Immature natural killer cell (primary cell): ENCODE data around the gene FGA. TPM values are rescaled to one million over a fixed set of nuclear protein-coding genes. Genes with fewer than 3 reads are reported as not detected.
A peak's percentile ranks its signal among the peaks of the same experiment; 100 is the strongest.

ENCODE experiments used
- DNase-seq, 3 donors: peaks; one replicate each; pipeline ENCODE4 v3.0.0; 2022; ENCODE audit warnings: mixed read lengths in 1 of 3
- H3K27ac Mint-ChIP-seq, 6 donors: one replicate each; pipeline ENCODE4 v1.8.0; 2020; ENCODE audit warnings: mixed read lengths in 6 of 6, mild to moderate bottlenecking in 5 of 6, inconsistent platforms in 4 of 6, moderate library complexity in 3 of 6
- H3K27me3 Mint-ChIP-seq, 3 donors: one replicate each; pipeline ENCODE4 v1.8.0; 2020 to 2021; ENCODE audit warnings: low read depth in 3 of 3, mild to moderate bottlenecking in 3 of 3, mixed read lengths in 3 of 3, moderate library complexity in 3 of 3, inconsistent platforms in 1 of 3
- H3K36me3 Mint-ChIP-seq, 3 donors: one replicate each; pipeline ENCODE4 v1.8.0; 2020; ENCODE audit warnings: mixed read lengths in 3 of 3, inconsistent platforms in 2 of 3, mild to moderate bottlenecking in 2 of 3
- H3K4me1 Mint-ChIP-seq, 2 donors: one replicate each; pipeline ENCODE4 v1.8.0; 2020; ENCODE audit warnings: inconsistent platforms in 2 of 2, mild to moderate bottlenecking in 2 of 2, mixed read lengths in 2 of 2, moderate library complexity in 1 of 2
- H3K4me3 Mint-ChIP-seq, 5 donors: one replicate each; pipeline ENCODE4 v1.8.0; 2020; ENCODE audit warnings: mild to moderate bottlenecking in 5 of 5, mixed read lengths in 5 of 5, inconsistent platforms in 3 of 5, moderate library complexity in 3 of 5
- H3K9me3 Mint-ChIP-seq, 6 donors: one replicate each; pipeline ENCODE4 v1.8.0; 2020; ENCODE audit warnings: mild to moderate bottlenecking in 6 of 6, mixed read lengths in 6 of 6, inconsistent platforms in 4 of 6, moderate library complexity in 3 of 6
- polyA plus RNA-seq, 3 donors: library from polyadenylated mRNA; unstranded; fragments of 300-500 nt; fragmentation: Illumina TruSeq; gene quantifications; one replicate each; pipeline ENCODE4 v1.2.3, GENCODE V29; 2021

Gene FGA
- polyA plus RNA-seq, 3 donors from 2014 or later: not detected

- DNase-seq: no peak
- H3K27me3 Mint-ChIP-seq: peaks cover 0 to 5% (median 2%) of the 10 kb centered on the region in 3 donors
- no peaks in the 10 kb centered on the region for H3K36me3 Mint-ChIP-seq
- H3K4me3 Mint-ChIP-seq: no peak overlapping the region
- no peak overlapping the region for H3K27ac Mint-ChIP-seq
- no peaks in the 10 kb centered on the region for H3K9me3 Mint-ChIP-seq
- no peaks in the 10 kb centered on the region for H3K4me1 Mint-ChIP-seq
Measured at GRCh38 chr4:154559494-154560418, 30.8 kb downstream of the FGA start.

GRCh38 chr4:154559141-154559493 lies 31.4 kb downstream of the FGA start:
- Mint-ChIP-seq H3K4me1 (no peaks in the 10 kb centered on the region), H3K4me3 (no peak overlapping the region), H3K27ac (no peak overlapping the region), H3K9me3 (no peaks in the 10 kb centered on the region), H3K36me3 (no peaks in the 10 kb centered on the region), H3K27me3 (peaks cover 0 to 5% (median 2%) of the 10 kb centered on the region in 3 donors)
- DNase-seq: no peak

GRCh38 chr4:154551872-154552686 lies 38.5 kb downstream of the FGA start:
- Mint-ChIP-seq H3K9me3 (no peaks in the 10 kb centered on the region), H3K36me3 (peaks cover 0 to 4% (median 0%) of the 10 kb centered on the region in 3 donors), H3K27me3 (no peaks in the 10 kb centered on the region), H3K4me3 (no peak overlapping the region), H3K4me1 (peaks cover 24 to 32% of the 10 kb centered on the region in 2 donors), H3K27ac (no peak overlapping the region)
- DNase-seq: peak; percentile 59 to 68 (median 63)

GRCh38 chr4:154549894-154550790 lies 40.4 kb downstream of the FGA start, which contains the start of gene PLRG1:
Gene PLRG1 (minus strand): TSS chr4:154550400. CDS start chr4:154550308, 92 bp downstream.
- peaks cover 24 to 32% of the 10 kb centered on the region in 2 donors for H3K4me1 Mint-ChIP-seq
- no peaks in the 10 kb centered on the region for H3K27me3 Mint-ChIP-seq
- no peaks in the 10 kb centered on the region for H3K9me3 Mint-ChIP-seq
- H3K27ac Mint-ChIP-seq: peak within 1 kb of the TSS; percentile 93 to 98 (median 95)
- peaks cover 0 to 8% (median 0%) of the 10 kb centered on the region in 3 donors for H3K36me3 Mint-ChIP-seq
- peak; percentile 94 to 96 (median 95) for DNase-seq
- H3K4me3 Mint-ChIP-seq: peak within 1 kb of the TSS; percentile 94 to 100 (median 97)

- Mint-ChIP-seq H3K9me3 (no peaks in the 10 kb centered on the region), H3K4me3 (no peak overlapping the region), H3K4me1 (peaks cover 20 to 25% of the 10 kb centered on the region in 2 donors), H3K36me3 (peaks cover 24 to 41% (median 27%) of the 10 kb centered on the region in 3 donors), H3K27ac (no peak overlapping the region), H3K27me3 (no peaks in the 10 kb centered on the region)
- no peak for DNase-seq
Measured at GRCh38 chr4:154545689-154546088, 44.9 kb downstream of the FGA start.

GRCh38 chr4:154542271-154542879 lies 48.2 kb downstream of the FGA start:
- H3K4me3 Mint-ChIP-seq: no peak overlapping the region
- peaks cover 27 to 59% (median 47%) of the 10 kb centered on the region in 3 donors for H3K36me3 Mint-ChIP-seq
- no peak overlapping the region for H3K27ac Mint-ChIP-seq
- peaks cover 0 to 1% of the 10 kb centered on the region in 2 donors for H3K4me1 Mint-ChIP-seq
- DNase-seq: no peak
- H3K27me3 Mint-ChIP-seq: peaks cover 0 to 1% (median 0%) of the 10 kb centered on the region in 3 donors
- H3K9me3 Mint-ChIP-seq: no peaks in the 10 kb centered on the region

Other genes starting within 250 kb of the FGA start
- gene DCHS2, start 98.9 kb downstream of the FGA start, polyA plus RNA-seq: not detected
- gene PLRG1, start 40.3 kb downstream of the FGA start, polyA plus RNA-seq: 10 to 100 TPM; 54.4 to 71.2 (median 68.7) TPM
- not detected for gene FGB, start 27.7 kb downstream of the FGA start, polyA plus RNA-seq
- gene FGG, start 21.9 kb upstream of the FGA start, polyA plus RNA-seq: not detected
- gene LRAT, start 153.3 kb upstream of the FGA start, polyA plus RNA-seq: not detected
- not detected for gene RBM46, start 190.5 kb upstream of the FGA start, polyA plus RNA-seq